NCI-H2029 treated with DMSO at 0.1 percent for 48 hours (cell line): ENCODE results near the gene SERPINB6.
A peak's percentile ranks its signal among the peaks of the same experiment; 100 is the strongest.
"Not testable (repeated sequence)": the region's sequence is repeated elsewhere in the genome, so short reads cannot be mapped to it uniquely, and the experiment has no call there.

ENCODE experiments used
- DNase-seq: peaks from one replicate; lab custom pipeline; 2025; lab: John Stamatoyannopoulos, UW

SERPINB6 gene

DNA sequence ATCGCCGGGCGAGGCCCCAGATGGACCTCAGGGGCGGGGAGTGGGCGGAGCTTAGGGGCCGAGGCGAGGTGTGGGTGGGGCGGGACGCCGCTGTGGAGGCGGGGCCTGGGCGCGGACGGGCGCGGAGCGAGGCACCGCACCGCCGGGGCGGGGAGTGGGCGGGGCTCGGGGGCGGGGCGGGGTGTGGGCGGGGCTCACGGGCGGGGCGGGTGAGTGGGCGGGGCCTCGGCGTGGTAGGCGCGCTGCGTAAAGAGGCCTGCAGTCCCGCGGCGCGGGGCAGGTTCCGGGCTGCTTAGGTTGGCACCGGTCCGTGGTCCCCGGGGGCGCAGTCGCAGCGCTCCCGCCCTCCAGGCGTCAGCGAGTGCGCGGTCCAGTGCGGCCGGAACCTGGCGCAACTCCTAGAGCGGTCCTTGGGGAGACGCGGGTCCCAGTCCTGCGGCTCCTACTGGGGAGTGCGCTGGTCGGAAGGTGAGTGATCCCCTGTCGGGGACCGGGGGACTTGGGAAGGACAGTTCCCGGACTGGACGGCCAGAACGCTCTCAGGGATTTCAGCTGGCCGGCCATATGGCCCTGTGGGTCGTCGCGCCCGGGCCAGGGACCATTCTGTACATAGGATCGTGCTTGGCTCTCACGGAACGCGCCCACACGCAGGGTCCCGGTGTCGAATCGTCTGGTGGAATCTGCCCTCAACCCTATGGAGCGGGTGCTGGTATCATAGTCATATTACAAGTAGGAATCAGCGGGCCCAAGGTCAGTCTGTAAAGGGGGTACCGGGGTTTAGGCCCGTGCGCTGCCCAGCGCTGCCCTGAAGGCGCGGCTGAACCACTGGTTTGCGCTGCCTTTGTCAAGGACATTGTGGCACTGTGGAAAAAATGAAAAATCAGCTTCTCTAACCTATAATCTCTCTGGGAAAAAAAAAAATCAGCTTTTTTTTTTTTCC is 28.5 kb upstream of the SERPINB6 start, which contains the start of gene NQO2:
TSS of gene NQO2 (plus strand) at position 277 of the 940 bp plus-strand sequence. CDS start 6,659 bp downstream, outside the sequence.
- peak; percentile 93 for DNase-seq

DNA sequence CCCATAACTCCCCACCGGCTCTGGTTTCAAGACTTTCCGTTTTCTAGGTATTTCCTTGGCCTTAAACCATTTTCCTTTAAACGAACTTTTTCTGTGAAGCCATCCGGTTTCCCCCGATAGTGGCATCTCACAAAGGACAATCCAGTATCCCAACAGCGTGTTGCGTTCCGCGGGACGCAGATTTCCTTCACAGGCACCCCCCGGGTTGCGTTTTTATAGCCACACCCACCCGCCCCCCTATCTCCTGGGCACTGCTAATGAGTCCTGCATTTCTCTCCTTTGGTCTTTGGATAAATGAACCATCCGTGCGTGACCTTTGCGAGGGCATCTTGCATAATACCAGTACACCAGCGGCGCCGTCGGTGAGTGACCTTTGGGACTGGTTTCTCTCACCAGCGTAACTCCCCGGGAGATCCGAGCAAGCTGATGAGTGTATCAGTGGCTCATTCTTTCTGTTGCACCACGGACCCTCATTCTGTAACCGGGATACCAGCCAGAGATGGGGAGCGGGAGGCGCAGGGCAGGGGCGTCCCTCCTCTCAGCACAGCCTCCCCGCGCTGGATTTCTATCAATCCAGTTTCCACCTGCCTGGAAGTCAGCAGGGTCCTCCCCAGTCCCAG is 27.7 kb upstream of the SERPINB6 start:
- DNase-seq, result peak; percentile 81

DNA sequence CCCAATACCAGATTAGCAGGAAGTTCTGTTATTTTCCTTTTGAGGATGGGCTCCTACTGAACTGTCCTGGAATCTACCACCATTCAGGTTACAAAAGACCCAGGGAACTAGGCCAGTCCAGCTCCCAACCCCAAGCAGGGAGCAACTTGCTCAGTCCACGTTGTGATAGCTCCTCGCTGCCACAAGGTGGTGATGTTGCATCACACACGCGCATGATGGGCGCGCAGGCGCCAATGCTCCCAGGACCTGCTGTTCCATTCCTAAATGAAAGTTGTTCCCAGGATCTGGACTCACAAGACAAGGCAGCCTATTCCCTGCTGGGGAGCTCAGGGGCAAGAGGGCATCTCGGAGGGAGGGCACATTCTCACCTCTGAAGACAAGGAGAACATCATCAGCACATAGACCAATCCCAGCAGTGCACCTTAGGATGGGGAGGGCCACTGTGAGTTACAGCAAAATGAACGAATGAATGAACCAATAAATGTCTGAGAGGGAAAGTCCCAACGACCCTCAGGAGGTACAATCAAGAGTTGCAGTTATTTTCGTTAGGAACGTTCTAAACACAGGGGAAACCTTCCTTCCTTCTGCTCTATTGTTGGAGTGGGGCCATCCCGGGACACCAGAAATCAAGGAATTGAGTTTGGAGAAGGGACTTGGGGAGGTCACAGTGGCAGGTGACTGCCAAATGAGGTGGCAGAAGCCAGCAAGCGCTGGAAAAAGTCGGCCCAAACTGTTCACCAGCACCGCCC is 27.1 kb upstream of the SERPINB6 start:
- DNase-seq, result not testable (repeated sequence)

DNA sequence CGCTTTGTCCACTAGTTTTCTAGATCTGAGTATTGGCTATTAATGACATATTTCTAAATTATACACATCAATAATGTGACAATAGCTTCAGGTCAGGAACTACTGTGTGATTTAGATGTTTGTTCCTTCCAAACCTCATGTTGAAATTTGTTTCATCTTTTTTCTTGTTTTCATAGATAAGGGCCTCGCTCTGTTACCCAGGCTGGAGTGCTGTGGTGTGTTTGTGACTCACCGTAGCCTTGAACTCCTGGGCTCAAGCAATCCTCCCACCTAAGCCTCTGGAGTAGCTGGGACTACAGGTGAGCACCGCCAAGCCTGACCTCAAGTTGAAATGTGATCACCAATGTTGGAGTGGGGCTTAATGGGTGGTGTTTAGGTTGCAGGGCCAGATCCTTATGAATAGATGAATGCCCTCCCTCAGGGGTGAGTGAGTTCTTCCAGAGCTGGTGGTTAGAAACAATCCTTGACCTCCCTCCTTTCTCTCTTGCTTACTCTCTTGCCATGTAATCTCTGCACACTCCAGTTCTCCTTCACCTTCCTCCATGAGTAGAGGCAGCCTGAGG is 22.5 kb upstream of the SERPINB6 start:
- DNase-seq, result peak; percentile 77

DNA sequence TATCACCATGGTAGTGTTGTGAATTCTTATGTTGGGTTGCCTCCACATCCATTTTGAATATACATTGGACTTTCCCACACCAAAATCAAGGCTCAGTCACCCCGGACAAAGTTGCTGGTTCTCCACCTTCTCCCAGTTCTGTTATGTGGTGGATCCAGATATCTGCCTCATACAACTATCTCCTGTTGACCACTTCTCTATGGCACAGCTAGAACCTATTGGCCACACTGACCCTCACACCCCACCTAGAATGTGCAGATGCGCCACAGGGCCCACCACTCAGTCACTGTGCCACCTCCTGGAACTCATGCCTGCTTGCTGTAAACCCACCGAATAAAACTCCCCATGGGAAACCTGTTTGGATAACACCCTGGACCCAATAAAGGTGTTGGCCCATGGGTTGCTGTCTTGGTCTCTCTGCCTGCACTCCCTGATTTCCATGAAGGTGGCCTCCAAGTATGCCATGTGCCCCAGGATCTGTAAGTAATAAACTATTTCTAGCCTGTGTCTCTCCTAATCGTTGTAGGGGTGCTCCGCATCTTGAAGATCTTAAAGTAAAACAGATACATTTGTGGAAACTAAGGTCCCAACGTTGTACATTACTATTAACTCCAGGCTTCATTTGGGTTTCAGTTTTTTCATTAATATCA is 21.1 kb upstream of the SERPINB6 start:
- no peak for DNase-seq

DNA sequence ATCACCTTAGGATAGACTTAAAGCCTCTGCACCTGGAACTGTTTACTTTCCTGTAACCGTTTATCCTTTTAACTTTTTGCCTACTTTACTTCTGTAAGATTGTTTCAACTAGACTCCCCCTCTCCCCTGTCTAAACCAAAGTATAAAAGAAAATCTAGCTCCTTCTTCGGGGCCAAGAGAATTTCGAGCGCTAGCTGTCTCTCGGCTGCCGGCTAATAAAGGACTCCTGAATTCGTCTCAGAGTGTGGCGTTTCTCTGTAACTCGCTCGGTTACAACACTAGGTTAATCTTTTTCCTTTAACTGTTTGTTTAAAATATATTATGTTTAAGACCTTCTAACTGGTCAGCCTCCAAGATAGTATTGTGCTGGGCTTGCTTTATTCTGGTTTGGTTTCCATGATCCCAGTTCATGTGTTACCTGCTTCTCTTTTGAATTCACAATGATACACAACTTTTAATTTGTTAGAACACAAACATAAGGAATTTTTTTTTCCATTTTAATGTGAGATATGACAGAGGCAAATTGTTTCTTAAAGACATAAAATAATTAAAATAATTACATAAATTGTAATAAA is 19.7 kb upstream of the SERPINB6 start:
- DNase-seq, result no peak

DNA sequence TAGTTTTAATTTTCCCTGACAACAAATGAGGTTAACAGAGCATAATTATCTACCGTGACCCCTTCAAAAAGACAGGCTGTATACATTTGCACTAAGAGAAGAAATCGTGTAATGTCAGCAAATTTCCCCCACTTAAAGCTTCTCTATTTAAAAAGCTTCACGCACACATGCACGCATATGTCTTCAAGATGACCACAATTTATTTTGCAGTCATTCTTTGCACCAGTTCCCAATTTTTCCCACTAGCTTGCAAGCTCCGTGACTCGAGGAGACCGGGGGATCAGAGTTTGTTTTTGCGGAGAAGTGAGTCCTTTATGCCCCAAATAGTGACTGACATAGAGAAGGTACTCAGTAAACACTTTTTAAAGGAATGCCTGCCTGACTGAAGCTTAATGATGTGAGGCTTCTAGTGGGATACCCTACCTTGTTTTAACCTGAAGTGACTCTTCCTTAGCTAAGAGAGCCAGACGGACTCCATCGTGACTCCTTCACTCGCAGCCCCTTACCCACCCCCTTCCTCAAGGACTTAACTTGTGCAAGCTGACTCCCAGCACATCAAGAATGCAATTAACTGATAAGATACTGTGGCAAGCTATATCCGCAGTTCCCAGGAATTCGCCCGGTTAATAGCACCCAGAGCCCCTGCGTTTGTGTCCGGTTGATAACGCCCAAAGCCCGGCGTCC is 19.0 kb upstream of the SERPINB6 start:
- DNase-seq, result peak; percentile 50

DNA sequence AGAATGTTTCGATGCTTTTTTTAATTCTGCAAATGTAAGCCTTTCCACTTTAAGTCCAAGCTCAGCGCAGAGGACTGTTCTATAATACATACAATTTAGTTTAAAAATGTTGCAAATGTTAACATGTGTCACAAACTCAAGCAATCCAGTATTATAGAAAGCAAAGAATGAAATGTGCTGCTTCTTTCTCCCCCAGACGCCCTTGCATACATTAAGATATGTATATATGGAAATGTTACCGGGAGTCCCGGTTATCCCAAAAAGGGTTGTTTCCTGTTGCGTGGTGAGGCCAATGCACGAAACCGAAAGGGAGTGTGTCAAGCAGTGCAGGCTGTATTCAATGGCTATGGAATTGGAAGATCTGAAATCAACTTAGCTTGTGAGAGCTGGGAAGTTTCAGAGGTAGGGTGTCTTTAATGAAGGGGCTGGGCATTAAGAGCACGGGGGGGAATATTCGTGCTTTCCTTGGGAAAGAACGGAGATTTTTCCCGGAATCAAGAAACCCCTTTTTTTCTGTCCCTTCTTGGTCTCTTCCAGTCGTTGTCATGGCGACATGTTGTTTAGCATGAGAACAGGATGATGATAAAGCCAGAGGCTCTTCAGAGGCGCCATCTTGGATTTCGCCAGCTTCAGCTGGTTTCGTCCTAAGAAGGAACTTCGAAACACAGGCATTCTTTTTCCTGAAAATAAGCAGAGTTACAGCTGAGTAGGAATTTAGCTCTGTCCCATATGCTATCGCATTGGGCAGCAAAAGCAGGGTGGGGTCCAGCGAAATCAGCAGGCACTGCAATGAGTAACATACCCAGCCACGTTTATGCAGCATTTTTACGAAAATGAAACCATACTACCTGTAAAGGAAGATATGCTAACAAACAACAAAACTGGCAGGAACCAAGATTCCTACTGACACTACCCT is 18.2 kb upstream of the SERPINB6 start:
- DNase-seq, result peak; percentile 99

DNA sequence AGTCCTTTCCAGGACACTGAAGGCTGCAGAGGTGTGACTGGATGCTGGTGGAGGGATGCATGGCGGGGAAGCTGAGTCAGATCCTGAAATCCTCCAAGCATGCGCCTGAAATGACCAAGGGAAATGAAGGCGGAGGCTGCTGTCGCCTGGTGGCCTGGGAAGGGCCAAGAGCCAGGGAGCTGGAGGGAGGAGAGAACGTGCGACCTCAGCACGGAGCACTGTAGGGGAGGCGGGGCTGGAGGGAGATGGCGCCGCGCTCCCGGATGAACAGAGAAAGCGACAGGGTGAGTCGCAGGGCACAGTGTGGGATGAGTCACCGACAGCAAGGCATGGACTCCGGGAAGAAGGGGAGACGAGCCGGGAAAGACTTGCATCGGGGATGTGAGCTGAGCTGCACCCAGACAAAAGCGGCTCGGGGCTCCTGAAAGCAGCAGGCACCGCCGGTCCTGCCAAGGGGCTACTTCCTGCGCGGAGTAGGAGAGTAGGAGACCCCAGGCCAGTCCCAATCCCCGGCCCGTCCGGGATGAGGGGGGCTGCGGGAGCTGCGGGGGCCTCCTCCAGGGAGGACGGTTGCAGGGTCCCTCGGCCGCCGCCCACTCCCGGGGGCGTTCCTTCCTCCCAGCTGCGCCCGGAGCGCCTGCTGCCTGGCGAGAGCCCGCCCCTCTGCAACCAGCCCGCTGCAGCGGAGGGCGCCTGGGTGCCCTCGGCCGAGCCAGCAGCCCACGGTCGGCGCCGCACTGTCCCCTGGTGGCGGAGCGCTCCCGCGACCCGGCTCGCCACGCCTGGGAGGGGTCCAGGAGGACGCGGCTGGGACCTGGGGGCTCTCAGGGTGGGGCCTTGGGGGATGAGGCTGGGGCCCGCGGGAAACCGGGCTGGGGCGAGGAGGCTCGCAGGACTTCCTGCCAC is 17.3 kb upstream of the SERPINB6 start:
- DNase-seq, result peak; percentile 84

DNA sequence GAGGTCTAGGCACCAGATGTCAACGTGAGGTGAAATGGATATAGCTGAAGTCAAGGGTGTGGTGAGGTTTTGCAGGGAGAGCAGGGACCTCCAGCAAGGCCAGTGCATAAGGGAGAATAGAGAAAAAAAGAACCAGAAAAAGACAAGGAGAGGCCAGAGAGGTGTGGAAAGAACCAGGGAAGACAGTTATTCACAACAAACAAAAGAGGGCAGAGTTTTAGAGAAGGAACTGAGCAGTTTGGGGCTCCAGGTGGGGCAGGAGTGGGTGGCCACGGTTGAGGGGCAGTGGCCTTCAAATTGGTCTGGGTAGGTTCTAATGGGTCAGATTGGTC is 16.7 kb upstream of the SERPINB6 start:
- DNase-seq, result no peak

DNA sequence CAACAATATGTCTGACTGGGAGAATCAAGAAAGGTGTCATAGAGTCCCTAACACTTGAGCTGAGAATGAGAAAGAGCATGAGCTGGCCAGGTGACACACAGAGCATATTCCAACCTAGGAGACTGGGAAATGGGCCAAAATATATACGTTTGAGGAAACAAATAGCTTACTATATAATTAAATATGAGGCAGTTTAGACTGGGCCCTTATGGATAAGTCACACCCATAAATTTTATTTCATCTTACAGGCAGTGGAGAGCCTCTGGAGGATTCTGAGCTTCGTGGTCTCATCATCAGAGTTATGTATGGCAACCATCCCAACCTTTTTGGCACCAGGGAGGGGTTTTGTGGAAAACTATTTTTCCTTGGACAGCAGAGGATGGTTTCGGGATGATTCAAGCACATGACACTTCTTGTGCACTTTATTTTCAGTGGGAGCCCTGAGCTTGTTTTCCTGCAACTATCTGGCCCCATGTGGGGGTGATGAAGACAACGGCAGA is 15.4 kb upstream of the SERPINB6 start:
- DNase-seq, result no peak

DNA sequence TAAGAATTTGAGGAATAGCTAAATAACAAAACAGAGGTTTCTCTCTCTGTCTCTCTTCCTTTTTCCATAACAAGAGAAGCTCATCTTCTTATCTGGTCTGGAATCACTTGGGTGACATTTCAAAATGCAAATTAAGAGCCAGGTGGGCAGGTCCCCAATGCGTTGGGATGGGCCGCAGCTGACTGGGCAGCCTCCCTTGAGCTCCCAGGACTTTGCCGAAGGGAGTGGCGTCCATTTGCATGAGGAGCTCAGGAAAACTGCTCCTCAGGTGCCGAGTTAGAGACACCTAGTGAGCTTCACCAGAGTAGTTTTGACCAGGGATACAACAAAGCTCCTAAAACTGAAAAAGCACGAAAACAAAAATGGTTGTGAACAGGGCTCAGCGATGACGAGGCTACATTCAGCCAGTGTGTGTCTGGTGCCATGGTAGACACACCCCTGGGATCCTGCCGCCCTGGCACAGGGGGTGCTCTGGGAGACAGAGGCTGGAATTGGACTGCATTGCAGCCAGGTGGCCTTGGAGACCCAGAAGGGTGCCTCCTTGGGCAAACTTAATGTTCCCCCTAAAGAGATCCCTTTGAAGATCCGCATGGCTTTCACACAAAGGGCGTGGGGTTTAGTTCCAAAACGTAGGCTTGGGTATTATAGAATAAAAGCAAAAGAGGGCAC is 13.5 kb upstream of the SERPINB6 start:
- no peak for DNase-seq

DNA sequence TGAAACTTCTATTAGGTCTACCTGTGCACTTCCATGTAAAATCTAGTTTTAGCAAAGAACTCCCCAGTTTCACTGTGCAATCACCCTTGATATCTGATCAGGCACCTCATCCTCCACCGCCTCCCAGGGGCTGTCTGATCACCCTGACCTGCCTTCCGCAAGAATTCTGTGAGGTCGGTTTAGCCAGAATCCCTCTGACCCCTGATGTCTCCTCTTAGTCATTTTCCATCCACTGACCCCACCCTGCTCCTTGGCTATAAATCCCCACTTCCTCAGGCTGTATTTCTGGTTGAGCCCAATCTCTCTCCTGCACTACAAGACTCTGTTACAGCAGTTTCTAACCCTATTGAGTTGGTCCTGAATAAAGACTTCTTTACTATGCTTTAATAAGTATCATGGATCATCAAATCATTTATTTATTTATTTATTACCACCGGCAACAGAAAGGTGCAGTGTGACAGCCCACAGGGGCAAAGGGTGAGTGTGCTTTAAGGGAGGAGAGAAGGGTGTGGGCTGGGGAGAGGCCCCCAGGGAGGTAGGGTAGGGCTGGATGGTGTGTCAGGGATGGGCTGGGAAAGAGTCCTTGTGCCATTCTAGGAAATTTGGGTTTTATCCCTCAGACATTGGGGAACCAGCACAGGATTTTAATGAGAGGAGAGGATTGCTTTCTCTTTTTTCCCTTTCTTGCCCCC is 11.2 kb upstream of the SERPINB6 start:
- no peak for DNase-seq

DNA sequence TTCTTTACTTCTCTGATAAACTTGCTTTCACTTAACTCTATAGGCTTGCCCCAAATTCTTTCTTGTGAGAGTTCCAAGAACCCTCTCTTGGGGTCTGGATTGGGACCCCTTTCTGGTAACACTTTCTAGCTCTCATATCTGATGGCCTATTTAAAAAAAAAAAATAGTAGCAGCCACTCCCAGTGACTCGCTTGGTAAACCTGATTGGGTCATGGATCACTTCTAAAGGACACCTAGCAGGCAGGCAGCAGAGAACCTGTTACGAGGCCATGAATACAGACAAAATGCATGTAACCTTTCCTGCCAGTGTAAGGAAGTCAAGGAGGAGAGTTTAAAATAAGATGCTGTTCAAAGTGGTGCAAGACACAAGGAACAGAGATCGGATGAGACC is 9.1 kb upstream of the SERPINB6 start:
- DNase-seq, result no peak

DNA sequence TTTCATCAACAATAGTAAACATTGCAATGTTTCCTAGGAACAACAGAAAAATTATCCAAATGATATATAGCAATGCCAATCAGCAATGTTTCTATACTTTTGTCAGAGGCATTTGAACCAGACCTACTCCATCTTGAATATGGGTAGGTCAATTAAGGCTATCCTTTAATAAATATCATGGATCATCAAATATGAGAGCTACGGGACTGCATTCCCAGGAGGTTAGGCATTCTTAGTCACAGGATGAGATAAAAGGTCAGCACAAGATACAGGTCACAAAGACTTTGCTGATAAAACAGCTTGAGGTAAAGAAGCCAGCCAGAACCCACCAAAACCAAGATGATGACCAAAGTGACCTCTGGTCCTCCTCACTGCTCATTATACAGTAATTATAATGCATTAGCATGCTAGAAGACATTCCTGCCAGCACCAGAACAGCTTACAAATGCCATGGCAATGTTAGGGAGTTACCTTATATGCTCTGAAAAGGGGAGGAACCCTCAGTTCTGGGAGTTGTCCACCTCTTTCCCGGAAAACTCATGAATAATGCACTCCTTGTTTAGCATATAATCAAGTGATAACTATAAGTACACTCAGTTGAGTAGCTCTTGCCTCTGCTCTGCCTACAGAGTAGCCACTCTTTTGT is 8.6 kb upstream of the SERPINB6 start:
- no peak for DNase-seq

DNA sequence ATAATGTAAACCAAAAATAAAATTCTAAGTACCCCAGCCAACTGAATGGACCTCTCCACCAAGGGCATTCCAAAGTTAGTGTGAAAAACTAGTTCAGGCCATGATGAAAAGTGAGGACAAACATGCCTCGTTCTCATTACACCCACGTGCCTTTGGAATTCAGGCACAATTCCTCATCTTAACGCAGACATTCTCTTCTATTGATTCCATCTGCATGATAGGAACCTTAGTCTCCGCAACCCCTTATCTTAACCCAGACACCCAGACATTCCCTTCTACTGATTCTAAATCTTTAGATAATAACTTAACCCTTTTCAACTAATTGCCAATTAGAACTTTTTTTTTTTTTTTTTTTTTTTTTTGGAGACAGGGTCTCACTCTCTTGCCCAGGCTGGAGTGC is 7.6 kb upstream of the SERPINB6 start:
- DNase-seq, result no peak
